H1 (cell line): ENCODE data around the gene SF3A2. TPM values are rescaled to one million over a fixed set of nuclear protein-coding genes. Genes with fewer than 3 reads are reported as not detected.

Experiments used
- CBX8 ChIP-seq: fragments of 300-800, 300-1000 bp; sonication (generic); IDR thresholded peaks from 2 replicates; pipeline ENCODE4 v1.7.1; 2016; ENCODE audit warnings: low read depth, low read length, borderline replicate concordance
- NANOG ChIP-seq: IDR thresholded peaks from 2 replicates; pipeline ENCODE4 v1.6.1; 2011; ENCODE audit warnings: low read length, low read depth, mild to moderate bottlenecking, inconsistent platforms; ENCODE audit not compliant: insufficient read depth, poor library complexity, severe bottlenecking
- polyA plus RNA-seq, 7 experiments: library from polyadenylated mRNA; depleted of rRNA in 3 of 7; stranded (reverse) in 5 of 7; unstranded in 2 of 7; fragments of >200 nt in 5 of 7; fragments of 200-250 nt in 2 of 7; gene quantifications; 1 replicate in 5 of 7; 2 replicates in 1 of 7; 4 replicates in 1 of 7; pipeline versions ENCODE4 v1.2.1 to v1.2.3, GENCODE V29; 2011 to 2013; ENCODE audit warnings: missing spikeins in 2 of 7, mixed read lengths in 2 of 7
- total RNA-seq: library from RNA; stranded (reverse); fragmentation: NEBNext Ultra II Directional; extraction: Animal tissue kit (Norgen Biotek cat#: 25700); gene quantifications from 2 replicates; pipeline ENCODE4 v1.2.1, GENCODE V29; 2021

SF3A2 gene
- total and polyA plus RNA-seq, 2 of the 8 experiments (the other 6 are each of a cell fraction or from before 2014, with no cell fraction given), result 15.3 to 146 TPM

DNA sequence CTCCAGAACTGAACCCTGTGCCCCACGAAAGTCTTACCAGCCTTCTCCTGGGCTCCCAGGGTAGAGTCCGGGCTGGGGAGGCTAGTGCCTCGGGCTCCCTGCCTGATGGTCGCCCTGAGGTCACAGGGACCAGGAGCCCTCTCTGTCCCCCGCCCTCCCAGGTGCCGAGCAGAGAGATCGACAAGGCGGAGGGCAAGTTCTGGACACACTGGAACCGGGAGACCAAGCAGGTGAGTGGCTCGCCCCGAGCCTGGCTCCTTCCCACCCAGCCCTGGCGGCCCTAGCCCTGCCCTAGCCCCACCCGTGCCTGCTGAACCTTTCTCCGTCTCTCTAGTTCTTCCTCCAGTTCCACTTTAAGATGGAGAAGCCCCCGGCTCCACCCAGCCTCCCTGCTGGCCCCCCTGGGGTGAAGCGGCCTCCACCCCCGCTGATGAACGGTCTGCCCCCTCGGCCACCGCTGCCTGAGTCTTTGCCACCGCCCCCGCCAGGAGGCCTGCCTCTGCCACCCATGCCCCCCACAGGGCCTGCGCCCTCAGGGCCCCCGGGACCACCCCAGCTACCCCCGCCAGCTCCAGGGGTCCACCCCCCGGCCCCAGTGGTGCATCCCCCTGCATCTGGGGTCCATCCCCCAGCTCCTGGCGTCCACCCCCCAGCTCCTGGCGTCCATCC lies 10.9 kb downstream of the SF3A2 start (continued):
- no peak for TF ChIP-seq NANOG
- TF ChIP-seq CBX8, result no peak
